HG03280 (cell line): Measurements from ENCODE around the gene PLEKHA4.
"Not testable (repeated sequence)": the region's sequence is repeated elsewhere in the genome, so short reads cannot be mapped to it uniquely, and the experiment has no call there.

Experiments used
- ATAC-seq: cut with Tn5 transposase; IDR thresholded peaks from one replicate; pipeline ENCODE4 v1.9.1; 2021; ENCODE audit warnings: mild to moderate bottlenecking, moderate library complexity; ENCODE audit not compliant: unreplicated experiment

The PLEKHA4 gene

GRCh38 chr19:48890551-48890950 is 22.1 kb upstream of the PLEKHA4 start:
- no peak for ATAC-seq

DNA sequence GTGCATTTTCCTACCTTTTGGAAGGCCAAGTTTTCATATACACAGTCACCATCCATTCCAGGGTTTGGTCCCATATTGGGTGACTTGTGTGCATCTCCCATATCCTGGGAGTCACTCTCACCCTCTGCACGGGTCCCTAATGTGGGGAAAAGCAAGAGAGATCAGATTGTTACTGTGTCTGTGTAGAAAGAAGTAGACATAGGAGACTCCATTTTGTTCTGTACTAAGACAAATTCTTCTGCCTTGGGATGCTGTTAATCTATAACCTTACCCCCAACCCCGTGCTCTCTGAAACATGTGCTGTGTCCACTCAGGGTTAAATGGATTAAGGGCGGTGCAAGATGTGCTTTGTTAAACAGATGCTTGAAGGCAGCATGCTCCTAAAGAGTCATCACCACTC is 21.1 kb upstream of the PLEKHA4 start:
- ATAC-seq = not testable (repeated sequence)

GRCh38 chr19:48887861-48888612 is 19.6 kb upstream of the PLEKHA4 start:
- ATAC-seq = no peak

DNA sequence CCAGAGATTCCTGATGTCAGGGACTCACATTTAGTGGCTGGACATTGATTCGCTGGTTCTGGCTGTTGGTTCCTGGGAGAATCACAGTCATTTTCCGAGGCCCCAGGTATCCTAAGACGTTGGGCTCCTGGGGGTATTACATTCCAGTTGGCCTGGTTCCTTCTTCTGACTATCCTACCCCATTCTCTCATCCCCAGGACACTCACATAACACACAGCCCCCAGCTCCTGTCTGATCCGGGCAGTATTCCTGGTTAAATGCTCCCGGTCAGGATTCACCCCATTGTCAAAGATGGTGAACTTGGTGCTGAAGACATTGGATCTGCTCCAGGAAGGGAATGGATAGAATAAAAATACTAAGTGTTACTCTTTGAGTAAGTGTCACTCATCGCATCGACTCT is 15.3 kb upstream of the PLEKHA4 start:
- ATAC-seq = no peak

GRCh38 chr19:48881741-48882657 is 13.6 kb upstream of the PLEKHA4 start:
- no peak for ATAC-seq

GRCh38 chr19:48879696-48880095 is 11.3 kb upstream of the PLEKHA4 start:
- not testable (repeated sequence) for ATAC-seq

GRCh38 chr19:48879025-48879637 is 10.7 kb upstream of the PLEKHA4 start:
- no peak for ATAC-seq

DNA sequence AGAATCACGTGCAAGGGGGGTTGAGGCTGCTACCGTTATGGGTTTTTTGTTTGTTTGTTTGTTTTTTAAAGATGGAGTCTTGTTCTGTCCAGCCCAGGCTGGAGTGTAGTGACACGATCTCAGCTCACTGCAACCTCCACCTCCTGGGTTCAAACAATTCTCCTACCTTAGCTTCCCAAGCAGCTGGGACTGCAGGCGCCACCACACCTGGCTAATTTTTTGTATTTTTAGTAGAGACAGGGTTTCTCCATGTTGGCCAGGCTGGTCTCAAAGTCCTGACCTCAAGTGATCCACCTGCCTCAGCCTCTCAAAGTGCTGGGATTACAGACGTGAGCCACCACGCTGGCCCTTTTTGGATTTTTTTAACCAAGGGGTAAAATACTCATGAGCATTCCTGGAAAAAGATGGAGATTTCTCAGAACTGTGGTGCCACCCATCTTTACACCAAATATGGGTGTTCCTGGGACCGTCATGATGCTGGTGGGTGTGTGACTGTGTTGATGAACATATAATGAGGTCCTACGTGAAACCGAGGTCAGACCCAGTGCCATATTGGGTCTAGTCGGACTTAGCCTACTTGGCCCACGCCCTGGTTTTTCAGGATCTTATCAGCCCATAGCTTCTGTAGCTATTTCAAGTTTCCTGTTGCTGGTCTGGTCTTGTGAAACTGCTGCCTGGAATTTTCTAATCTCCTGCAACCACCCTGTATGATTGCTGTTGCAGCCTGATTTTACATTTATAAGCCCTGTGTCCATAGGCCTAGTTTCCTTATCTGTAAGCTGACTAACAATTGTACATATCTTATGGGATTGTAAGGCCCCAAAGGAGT is 10.0 kb upstream of the PLEKHA4 start:
- ATAC-seq = no peak

- no peak for ATAC-seq
Observed at GRCh38 chr19:48877855-48878195, 9.4 kb upstream of the PLEKHA4 start.

DNA sequence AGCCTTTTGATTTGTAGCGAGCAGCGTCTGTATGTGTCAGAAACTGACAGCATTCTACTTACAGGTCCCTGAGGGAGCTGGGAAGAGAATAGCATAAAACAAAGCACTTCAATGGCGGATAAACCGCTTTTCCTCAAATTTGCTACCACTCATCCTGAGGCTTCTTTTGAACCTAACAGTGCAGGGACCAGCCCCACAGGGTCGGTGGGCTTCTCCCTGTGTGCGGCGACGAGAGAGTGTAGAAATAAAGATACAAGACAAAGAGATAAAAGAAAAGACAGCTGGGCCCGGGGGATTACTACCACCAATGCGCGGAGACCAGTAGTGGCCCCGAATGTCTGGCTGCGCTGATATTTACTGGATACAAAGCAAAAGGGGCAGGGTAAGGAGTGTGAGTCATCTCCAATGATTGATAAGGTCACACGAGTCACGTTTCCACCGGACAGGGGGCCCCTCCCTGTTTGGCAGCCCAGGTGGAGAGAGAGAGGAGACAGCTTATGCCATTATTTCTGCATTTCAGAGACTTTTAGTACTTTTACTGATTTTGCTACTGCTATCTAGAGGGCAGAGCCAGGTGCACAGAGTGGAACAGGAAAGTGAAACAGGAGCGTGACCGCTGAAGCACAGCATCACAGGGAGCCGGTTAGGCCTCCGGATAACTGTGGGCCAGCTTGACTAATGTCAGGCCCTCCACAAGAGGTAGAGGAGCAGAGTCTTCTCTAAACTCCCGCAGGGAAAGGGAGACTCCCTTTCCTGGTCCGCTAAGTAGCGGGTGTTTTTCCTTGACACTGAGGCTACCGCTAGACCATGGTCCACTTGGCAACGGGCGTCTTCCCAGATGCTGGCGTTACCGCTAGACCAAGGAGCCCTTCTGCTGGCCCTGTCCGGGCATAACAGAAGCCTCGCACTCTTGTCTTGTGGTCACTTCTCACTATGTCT is 7.9 kb upstream of the PLEKHA4 start:
- ATAC-seq = not testable (repeated sequence)

- ATAC-seq = no peak
Observed at GRCh38 chr19:48874303-48875135, 6.1 kb upstream of the PLEKHA4 start.

- ATAC-seq = no peak
Observed at GRCh38 chr19:48873476-48874302, 5.3 kb upstream of the PLEKHA4 start.

DNA sequence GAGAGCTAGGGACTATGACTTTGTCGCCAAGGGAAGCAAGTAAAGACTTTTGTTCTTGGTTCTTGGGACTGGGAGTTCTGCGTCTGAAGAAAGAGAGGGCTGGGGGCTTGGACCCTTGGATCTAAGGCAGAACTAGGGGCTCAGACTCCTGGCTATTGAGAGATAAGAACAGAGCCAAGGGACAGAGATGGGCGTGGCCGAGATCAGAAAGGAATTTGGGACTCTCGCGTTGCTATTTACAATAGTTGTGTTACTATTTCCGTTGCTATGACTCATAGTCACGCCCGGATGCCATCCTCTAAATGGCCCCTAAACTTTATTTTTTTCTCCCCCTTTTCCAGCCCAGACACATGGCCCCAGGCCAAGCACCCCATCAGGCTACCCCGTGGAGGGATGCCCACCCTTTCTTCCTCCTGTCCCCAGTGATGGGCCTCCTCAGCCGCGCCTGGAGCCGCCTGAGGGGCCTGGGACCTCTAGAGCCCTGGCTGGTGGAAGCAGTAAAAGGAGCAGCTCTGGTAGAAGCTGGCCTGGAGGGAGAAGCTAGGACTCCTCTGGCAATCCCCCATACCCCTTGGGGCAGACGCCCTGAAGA is 4.6 kb upstream of the PLEKHA4 start:
- ATAC-seq = no peak

GRCh38 chr19:48872182-48872883 is 3.9 kb upstream of the PLEKHA4 start, which contains the start of gene PPP1R15A:
Gene PPP1R15A (plus strand): TSS chr19:48872421. CDS start chr19:48873234, 813 bp downstream.
- ATAC-seq = peak; percentile 43

DNA sequence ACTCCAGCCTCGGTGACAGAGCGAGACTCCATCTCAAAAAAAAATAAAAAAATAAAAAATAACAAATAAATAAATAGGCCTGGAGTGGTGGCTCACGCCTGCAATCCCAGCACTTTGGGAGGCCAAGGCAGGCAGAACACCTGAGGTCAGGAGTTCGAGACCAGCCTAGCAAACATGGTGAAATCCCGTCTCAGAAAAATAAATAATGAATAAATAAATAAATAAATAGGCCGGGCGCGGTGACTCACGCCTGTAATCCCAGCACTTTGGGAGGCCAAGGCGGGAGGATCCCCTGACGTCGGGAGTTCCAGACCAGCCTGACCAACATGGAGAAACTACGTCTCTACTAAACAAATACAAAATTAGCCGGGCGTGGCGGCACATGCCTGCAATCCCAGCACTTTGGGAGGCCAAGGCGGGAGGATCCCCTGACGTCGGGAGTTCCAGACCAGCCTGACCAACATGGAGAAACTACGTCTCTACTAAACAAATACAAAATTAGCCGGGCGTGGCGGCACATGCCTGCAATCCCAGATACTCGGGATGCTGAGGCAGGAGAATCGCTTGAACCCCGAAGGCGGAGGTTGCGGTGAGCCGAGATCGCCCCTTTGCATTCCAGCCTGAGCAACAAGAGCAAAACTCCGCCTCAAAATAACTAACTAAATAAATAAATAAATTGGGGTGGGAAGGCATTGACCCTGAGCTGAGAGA is 3.2 kb upstream of the PLEKHA4 start:
- not testable (repeated sequence) for ATAC-seq

- no peak for ATAC-seq
Observed at GRCh38 chr19:48870048-48870447, 1.6 kb upstream of the PLEKHA4 start.
